Measurements from ENCODE around the gene LAMA2. TPM values are rescaled to one million over a fixed set of nuclear protein-coding genes. Genes with fewer than 3 reads are reported as not detected.

LAMA2 gene
- polyA plus RNA-seq, 1 of the 3 experiments (the other 2 are of a cell fraction) = 0.92 TPM

DNA sequence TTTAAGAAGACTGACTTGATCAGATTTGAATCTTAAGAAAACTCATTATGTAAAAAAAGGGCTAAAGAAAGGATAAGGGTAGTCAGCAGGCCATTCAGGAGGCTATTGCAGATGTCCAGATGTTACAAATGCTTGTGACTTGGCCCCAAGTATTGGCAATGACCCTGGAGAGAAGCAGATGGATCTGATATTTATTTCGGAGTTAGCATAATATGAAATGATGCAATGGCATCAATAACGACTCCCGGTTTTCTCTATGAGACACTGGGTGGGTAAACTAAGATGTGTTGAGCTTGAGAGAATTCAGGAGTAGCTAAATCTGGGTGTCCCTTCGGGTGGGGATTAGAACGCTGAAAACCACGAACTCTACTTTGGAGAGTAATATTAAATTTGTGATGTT, 149.7 kb downstream of the LAMA2 start:
- Histone ChIP-seq H3K79me2 (ENCODE audit: insufficient read depth) (no peaks in the 10 kb centered on the region), H3K4me1 (ENCODE audit: control insufficient read depth in 1 of 2, insufficient read depth in 2 of 2, low read depth in 1 of 2, low read length in 1 of 2) (no peaks in the 10 kb centered on the region), H3K36me3 (replicated peaks in 1 of 2; ENCODE audit: control insufficient read depth in 1 of 2, insufficient read depth in 2 of 2, low read length in 1 of 2) (no peaks in the 10 kb centered on the region), H3K9me2 (no peaks in the 10 kb centered on the region), H2AFZ (ENCODE audit: low read depth) (peak overlapping the region; percentile 58; the same call in 1 of the 2 replicates), H3K27me3 (ENCODE audit: insufficient read depth) (no peaks in the 10 kb centered on the region), H3K9me3 (no peaks in the 10 kb centered on the region), H3F3A (replicated peaks; ENCODE audit: insufficient read depth) (no peaks in the 10 kb centered on the region), H3K4me3 (ENCODE audit: low read depth in 2 of 2, low read length in 1 of 2) (no peak overlapping the region), H3K9ac (no peak overlapping the region), H3K4me2 (no peak overlapping the region), H3K27ac (ENCODE audit: low read depth in 2 of 2, low read length in 1 of 2) (no peak overlapping the region), H4K20me1 (ENCODE audit: insufficient read depth) (no peaks in the 10 kb centered on the region)
- CTCF ChIA-PET = no interaction called here
- TF ChIP-seq, protein P1, sequence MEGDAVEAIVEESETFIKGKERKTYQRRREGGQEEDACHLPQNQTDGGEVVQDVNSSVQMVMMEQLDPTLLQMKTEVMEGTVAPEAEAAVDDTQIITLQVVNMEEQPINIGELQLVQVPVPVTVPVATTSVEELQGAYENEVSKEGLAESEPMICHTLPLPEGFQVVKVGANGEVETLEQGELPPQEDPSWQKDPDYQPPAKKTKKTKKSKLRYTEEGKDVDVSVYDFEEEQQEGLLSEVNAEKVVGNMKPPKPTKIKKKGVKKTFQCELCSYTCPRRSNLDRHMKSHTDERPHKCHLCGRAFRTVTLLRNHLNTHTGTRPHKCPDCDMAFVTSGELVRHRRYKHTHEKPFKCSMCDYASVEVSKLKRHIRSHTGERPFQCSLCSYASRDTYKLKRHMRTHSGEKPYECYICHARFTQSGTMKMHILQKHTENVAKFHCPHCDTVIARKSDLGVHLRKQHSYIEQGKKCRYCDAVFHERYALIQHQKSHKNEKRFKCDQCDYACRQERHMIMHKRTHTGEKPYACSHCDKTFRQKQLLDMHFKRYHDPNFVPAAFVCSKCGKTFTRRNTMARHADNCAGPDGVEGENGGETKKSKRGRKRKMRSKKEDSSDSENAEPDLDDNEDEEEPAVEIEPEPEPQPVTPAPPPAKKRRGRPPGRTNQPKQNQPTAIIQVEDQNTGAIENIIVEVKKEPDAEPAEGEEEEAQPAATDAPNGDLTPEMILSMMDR (IDR thresholded peaks at IDR 0.05) = no peak
- TF ChIP-seq JUND (IDR thresholded peaks at IDR 0.05) (no peak), ZBTB33 (IDR thresholded peaks at IDR 0.05; ENCODE audit: borderline replicate concordance, low read depth) (no peak), ELF1 (IDR thresholded peaks at IDR 0.05) (no peak), RXRA (IDR thresholded peaks at IDR 0.05; ENCODE audit: borderline replicate concordance, low read depth) (no peak), TAF1 (IDR thresholded peaks at IDR 0.05; ENCODE audit: borderline replicate concordance, low read depth, low read length) (no peak), RAD21 (IDR thresholded peaks at IDR 0.05; ENCODE audit: low read length) (no peak), EZH2phosphoT487 (IDR thresholded peaks at IDR 0.05; ENCODE audit: borderline replicate concordance, low read depth) (no peak), GABPA (IDR thresholded peaks at IDR 0.05; ENCODE audit: low read depth) (no peak), REST (IDR thresholded peaks at IDR 0.05; ENCODE audit: low read depth, low read length) (no peak), POLR2AphosphoS5 (IDR thresholded peaks at IDR 0.05; ENCODE audit: low read depth, low read length) (no peak), FOSL2 (IDR thresholded peaks at IDR 0.05; ENCODE audit: borderline replicate concordance, low read depth) (no peak), EP300 (IDR thresholded peaks at IDR 0.05; ENCODE audit: borderline replicate concordance in 1 of 2, low read depth in 1 of 2, low read length in 1 of 2) (no peak), GATA2 (CRISPR knock-in tag; IDR thresholded peaks at IDR 0.05) (no peak), TEAD4 (IDR thresholded peaks at IDR 0.05; ENCODE audit: borderline replicate concordance, insufficient read depth) (no peak), NRF1 (IDR thresholded peaks at IDR 0.05; ENCODE audit: low read depth, low read length) (no peak), TCF12 (IDR thresholded peaks at IDR 0.05) (no peak)
- TF ChIP-seq, protein P2, sequence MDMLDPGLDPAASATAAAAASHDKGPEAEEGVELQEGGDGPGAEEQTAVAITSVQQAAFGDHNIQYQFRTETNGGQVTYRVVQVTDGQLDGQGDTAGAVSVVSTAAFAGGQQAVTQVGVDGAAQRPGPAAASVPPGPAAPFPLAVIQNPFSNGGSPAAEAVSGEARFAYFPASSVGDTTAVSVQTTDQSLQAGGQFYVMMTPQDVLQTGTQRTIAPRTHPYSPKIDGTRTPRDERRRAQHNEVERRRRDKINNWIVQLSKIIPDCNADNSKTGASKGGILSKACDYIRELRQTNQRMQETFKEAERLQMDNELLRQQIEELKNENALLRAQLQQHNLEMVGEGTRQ (IDR thresholded peaks at IDR 0.05; ENCODE audit: borderline replicate concordance, low read depth, low read length) = no peak
- DNase-seq = no peak
- WGBS (ENCODE audit: low lambda C conversion rate) = 4% methylated on average over 6 of the region's 6 CpGs
- POLR2A ChIA-PET = no interaction called here

Data from SK-N-SH (cell line).